GM12878 (cell line): ENCODE measurements around the gene NHS.

Source experiments
- EED ChIP-seq: sonication (generic); IDR thresholded peaks from 2 replicates; pipeline ENCODE4 v1.6.1; 2016; ENCODE audit warnings: antibody characterized with exemption, low read depth
- SRF ChIP-seq, 2 experiments: IDR thresholded peaks; 2 replicates each; pipeline ENCODE4 v1.6.1; 2011; ENCODE audit warnings: low read depth in 2 of 2, low read length in 2 of 2, mild to moderate bottlenecking in 1 of 2, moderate library complexity in 1 of 2
- YY1 ChIP-seq: IDR thresholded peaks from 2 replicates; pipeline ENCODE4 v1.6.1; 2011; ENCODE audit warnings: low read depth, mild to moderate bottlenecking, low read length
- TF ChIP-seq, protein P1 (sequence below), 3 experiments: IDR thresholded peaks in 2 of 3; conservative IDR thresholded peaks in 1 of 3; 2 replicates each; pipeline ENCODE4 v1.5.1; 2011; ENCODE audit warnings: low read depth in 3 of 3, low read length in 3 of 3, mild to moderate bottlenecking in 3 of 3, control low read depth in 2 of 3, moderate library complexity in 2 of 3, inconsistent platforms in 1 of 3, mixed read lengths in 1 of 3; ENCODE audit not compliant: control insufficient read depth in 2 of 3, insufficient read depth in 1 of 3; ENCODE audit errors: extremely low read depth in 1 of 3
- TF ChIP-seq, protein P2 (sequence below): IDR thresholded peaks from 2 replicates; pipeline ENCODE4 v1.6.1; 2012; ENCODE audit warnings: low read depth, low read length, improper control_type of control experiment

DNA sequence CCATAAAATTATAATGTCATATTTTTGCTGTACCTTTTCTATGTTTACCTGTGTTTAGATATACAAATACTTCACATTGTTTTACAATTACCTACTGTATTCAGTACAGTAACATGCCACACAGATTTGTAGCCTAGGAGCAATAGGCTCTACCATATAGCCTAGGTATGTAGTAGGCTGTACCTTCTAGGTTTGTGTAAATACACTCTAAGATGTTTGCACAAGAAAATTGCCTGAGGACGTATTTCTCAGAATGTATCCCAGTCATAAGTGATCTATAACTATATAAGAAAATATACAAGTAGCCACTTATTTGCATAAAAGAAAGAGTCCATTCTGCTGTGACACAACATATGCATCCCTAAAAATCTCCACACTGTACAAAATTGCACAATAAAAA, 326.0 kb downstream of the NHS start:
- TF ChIP-seq YY1 (no peak), SRF (IDR thresholded peaks at IDR 0.05; ENCODE audit: low read depth in 2 of 2, low read length in 2 of 2) (no peak), EED (no peak)
- TF ChIP-seq, protein P1, sequence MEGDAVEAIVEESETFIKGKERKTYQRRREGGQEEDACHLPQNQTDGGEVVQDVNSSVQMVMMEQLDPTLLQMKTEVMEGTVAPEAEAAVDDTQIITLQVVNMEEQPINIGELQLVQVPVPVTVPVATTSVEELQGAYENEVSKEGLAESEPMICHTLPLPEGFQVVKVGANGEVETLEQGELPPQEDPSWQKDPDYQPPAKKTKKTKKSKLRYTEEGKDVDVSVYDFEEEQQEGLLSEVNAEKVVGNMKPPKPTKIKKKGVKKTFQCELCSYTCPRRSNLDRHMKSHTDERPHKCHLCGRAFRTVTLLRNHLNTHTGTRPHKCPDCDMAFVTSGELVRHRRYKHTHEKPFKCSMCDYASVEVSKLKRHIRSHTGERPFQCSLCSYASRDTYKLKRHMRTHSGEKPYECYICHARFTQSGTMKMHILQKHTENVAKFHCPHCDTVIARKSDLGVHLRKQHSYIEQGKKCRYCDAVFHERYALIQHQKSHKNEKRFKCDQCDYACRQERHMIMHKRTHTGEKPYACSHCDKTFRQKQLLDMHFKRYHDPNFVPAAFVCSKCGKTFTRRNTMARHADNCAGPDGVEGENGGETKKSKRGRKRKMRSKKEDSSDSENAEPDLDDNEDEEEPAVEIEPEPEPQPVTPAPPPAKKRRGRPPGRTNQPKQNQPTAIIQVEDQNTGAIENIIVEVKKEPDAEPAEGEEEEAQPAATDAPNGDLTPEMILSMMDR (IDR thresholded peaks at IDR 0.05 in 2 of 3, conservative IDR thresholded peaks at IDR 0.05 in 1 of 3; ENCODE audit: control insufficient read depth in 2 of 3, extremely low read depth in 1 of 3, insufficient read depth in 1 of 3, low read depth in 3 of 3, low read length in 3 of 3) = no peak
- TF ChIP-seq, protein P2, sequence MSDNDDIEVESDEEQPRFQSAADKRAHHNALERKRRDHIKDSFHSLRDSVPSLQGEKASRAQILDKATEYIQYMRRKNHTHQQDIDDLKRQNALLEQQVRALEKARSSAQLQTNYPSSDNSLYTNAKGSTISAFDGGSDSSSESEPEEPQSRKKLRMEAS = no peak
